AG10803 (cell line): ENCODE data around the gene TNRC6C.

ENCODE experiments used
- DNase-seq: peaks from one replicate; pipeline ENCODE4 v3.0.0; 2010; ENCODE audit warnings: low read depth
- H3K4me3 ChIP-seq: 2 replicates; pipeline ENCODE4 v1.5.1; 2011; ENCODE audit warnings: mild to moderate bottlenecking, low read length, control low read depth
- TF ChIP-seq, protein P1 (sequence below): conservative IDR thresholded peaks from 2 replicates; pipeline ENCODE4 v1.5.1; 2011; ENCODE audit warnings: mild to moderate bottlenecking, low read length, control low read depth, inconsistent platforms

The TNRC6C gene

DNA sequence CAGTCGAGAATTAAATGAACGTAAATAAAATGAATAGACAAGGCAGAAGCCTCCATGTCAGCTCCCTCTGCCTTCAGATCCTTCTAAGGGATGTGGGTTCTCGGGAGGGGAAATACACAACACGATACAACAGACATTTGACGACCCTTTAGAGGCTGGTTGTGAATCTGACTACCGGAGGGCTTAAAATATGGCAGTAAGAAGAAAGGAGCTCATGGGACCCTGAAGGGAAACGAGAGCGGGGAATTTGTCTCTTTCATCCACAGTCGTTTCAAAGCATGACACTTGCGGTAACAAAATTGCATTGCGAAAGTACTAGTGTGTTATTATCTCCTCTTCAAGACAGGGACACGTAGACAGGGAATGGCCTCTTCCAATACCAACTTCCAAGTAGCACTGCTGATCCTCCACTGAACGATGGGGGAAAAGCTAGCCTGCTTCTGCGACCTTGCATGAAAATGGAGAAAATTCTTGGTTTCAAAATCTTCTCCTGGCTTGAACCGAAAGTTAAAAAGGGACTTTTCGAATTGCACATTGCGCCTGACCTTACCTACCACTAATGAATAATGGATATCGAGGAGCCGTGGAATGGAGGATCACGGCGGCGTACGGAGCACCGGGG lies 1.2 kb upstream of the TNRC6C start:
- DNase-seq: peak; percentile 28
- peak overlapping the region; percentile 70 for H3K4me3 ChIP-seq
- TF ChIP-seq, protein P1, sequence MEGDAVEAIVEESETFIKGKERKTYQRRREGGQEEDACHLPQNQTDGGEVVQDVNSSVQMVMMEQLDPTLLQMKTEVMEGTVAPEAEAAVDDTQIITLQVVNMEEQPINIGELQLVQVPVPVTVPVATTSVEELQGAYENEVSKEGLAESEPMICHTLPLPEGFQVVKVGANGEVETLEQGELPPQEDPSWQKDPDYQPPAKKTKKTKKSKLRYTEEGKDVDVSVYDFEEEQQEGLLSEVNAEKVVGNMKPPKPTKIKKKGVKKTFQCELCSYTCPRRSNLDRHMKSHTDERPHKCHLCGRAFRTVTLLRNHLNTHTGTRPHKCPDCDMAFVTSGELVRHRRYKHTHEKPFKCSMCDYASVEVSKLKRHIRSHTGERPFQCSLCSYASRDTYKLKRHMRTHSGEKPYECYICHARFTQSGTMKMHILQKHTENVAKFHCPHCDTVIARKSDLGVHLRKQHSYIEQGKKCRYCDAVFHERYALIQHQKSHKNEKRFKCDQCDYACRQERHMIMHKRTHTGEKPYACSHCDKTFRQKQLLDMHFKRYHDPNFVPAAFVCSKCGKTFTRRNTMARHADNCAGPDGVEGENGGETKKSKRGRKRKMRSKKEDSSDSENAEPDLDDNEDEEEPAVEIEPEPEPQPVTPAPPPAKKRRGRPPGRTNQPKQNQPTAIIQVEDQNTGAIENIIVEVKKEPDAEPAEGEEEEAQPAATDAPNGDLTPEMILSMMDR: no peak

DNA sequence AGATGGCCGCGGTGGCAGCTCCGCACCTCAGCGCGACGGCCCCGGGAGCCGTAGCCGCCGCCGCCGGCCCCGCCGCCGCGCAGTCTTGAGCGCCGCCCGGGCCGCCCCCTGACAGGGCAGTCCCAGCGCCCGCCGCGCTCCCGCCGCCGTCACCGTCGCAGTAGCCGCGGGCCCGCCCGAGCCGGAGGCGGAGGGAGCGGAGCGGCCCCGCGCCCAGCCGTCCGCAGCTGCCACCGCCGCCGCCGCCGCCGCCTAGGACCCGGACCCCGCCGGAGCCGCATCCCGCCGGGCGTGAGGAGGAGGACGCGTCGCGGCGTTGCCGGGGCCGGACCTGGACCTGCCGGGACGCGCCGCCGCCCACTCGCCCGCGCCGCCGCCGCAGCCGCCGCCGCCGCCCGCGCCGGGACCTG lies 218 bp downstream of the TNRC6C start:
- H3K4me3 ChIP-seq: peak overlapping the region; percentile 70
- TF ChIP-seq, protein P1: no peak
- peak; percentile 4 for DNase-seq

DNA sequence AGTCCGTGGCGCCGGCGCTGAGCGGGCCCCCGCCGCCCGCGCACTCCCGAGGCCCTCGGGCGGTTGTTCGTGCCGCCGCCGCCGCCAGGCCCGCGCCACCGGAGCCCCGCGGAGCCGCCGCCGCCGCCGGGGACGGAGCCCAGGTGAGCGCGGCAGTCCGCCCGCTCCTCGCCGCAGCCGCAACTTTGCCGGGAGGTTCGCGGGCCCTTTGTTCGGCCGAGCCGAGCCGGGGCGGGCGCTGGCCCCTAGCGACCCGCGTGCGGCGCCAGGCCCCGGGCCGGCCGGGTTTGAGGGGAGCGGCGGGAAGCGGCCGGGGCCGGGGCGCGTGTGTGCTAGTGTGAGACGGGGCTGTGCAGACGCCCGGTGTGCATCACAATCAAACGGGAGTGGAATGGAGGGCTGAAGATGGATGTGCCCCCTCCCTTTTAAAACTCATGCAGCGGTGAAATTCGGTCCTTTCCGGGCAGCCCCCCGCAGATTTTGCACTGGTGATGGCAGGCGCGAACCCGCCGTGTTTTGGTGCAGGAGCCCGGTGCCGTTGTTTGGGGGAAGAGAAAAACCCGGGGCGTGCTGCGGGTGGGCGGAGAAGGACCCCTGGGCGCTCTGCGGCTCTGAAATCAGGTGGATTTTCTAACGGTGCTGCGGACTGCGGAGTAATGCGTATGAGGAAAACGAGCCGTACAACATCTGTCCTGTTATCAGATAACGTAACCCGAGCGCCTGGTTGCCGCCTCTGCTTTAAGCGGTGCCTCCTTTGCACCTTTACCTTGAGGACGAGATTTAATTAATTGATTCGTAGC lies 823 bp downstream of the TNRC6C start:
- DNase-seq: no peak
- TF ChIP-seq, protein P1: no peak
- H3K4me3 ChIP-seq: peak overlapping the region; percentile 66

DNA sequence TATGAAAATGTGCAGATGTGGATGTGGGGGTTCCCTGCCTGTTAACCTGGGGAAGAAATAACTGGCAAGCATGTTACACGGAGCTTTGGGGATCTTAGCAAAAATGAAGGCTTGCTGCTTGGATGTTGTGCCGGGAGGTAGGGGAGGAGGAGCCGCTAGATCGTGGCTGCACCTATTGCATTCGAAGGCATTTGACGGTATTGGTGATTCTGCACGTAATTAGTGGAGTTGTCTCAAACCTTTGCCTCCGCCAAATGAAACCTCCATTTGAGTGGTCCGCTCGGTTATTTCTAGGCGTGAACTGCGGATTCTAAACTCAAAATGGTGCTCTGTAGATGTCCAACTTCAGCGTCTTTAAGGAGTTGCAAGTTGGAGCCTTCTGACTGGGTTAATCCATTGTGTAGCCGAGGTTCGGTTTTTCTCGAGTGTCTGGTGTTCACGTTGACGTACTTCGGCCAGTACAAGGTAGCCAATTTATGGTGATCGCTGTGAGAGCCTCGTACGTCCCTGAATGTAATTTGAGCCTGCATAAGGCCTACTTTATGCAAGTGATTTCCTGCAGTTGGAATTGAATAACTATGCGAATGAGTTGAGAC lies 1.5 kb downstream of the TNRC6C start:
- TF ChIP-seq, protein P1: no peak
- DNase-seq: no peak

DNA sequence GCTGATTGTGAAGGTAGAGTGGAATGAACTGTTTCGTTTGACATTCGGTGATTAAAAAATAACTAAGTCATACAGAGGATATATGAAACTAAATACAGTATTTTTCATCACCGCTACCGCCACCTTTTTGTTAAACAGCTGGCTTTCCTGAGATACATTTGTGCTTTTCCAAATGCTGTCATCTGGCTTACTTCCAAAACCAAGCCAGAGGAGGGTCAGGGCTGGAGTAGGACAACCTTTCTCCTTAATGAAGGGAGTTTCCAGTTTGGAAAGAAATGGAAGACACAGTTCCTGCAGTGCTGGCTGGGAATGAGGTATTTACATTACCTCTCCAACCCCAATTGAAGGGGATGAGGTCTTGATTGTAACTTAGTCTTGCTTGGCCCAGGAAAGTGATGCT lies 3.2 kb downstream of the TNRC6C start:
- TF ChIP-seq, protein P1: no peak
- H3K4me3 ChIP-seq: no peak overlapping the region
- no peak for DNase-seq

More for the DNA sequence above, 1.5 kb downstream of the TNRC6C start:
- H3K4me3 ChIP-seq: peak overlapping the region; percentile 66

DNA sequence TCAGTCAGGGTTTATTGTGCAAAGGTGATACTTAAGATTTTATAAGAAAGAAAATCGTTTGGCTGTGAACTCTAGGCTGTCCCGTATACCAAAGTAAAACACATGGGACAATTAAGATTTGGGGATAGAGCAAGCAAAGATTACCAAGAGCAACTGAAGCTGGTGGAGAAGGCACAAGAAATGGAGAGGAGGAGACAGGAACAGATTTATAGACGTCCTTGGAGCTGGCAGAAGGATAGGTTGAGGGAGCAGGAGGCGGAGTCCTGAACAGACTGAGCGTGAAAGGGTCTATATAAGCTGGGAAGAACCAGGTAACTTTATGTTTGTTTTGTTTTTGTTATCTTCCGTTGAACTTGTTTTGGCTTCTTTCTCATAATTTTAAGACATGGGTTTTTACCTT lies 3.8 kb downstream of the TNRC6C start:
- TF ChIP-seq, protein P1: no peak
- DNase-seq: no peak
- H3K4me3 ChIP-seq: no peak overlapping the region
